Fibroblast of lung (primary cell): Measurements from ENCODE around the gene DDX47.

Experiments used
- CTCF ChIP-seq, 2 donors: IDR thresholded peaks in 1 of 2; conservative IDR thresholded peaks in 1 of 2; 1 replicate in 1 of 2; 2 replicates in 1 of 2; pipeline ENCODE4 v1.5.1; 2011 to 2012; ENCODE audit warnings: low read length in 2 of 2, control low read depth in 1 of 2, inconsistent platforms in 1 of 2, low read depth in 1 of 2, mild to moderate bottlenecking in 1 of 2
- EZH2 ChIP-seq: IDR thresholded peaks from 2 replicates; pipeline ENCODE4 v1.5.1; 2012; ENCODE audit warnings: low read length, control low read depth, mild to moderate bottlenecking; ENCODE audit errors: missing control alignments

DNA sequence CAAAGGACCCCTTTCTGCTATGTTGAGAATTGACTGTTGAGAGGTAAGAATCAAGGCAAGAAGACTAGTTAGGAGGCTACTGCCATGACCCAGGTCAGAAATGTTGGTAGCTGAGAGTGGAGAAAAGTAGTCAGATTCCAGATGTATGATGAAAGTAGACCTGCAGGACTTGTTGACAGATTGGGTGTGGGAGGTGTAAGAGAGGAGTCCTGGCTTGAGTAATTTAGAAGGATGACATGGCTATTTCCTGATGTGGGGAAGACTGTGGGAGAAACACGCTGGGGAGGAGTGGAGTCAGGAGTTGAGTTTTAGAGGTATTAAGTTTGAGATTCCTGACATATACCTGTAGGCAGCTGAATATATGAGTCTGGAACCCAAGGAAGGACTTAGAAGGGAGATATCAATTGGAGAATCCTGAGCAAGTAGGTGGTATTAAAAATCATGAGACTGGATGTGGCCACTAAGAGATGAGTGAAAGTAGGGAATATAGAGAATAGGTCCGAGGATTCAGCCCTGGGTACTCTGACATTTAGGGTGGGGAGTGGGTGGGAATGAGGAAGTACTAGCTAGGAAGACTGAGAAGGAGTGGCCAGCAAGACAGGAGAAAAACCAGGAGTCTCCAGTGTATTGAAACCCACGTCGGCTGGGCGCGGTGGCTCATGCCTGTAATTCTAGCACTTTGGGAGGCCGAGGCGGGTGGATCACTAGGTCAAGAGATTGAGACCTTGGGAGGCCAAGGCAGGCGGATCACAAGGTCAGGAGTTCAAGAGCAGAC, 12.6 kb upstream of the DDX47 start:
- TF ChIP-seq CTCF (conservative IDR thresholded peaks at IDR 0.05 in 1 of 2, IDR thresholded peaks at IDR 0.05 in 1 of 2; ENCODE audit: low read depth in 1 of 2, low read length in 2 of 2): no peak
- TF ChIP-seq EZH2: no peak
